CD14-positive monocyte (primary cell): ENCODE results near the gene VAMP5. TPM values are rescaled to one million over a fixed set of nuclear protein-coding genes. Genes with fewer than 3 reads are reported as not detected.

Experiments
- DNase-seq, 3 donors: peaks; one replicate each; pipeline ENCODE4 v3.0.0-alpha.2; 2011 to 2022
- H2AFZ ChIP-seq: 2 replicates; pipeline ENCODE4 v1.6.0; 2012; ENCODE audit warnings: mild to moderate bottlenecking, low read depth, low read length, inconsistent platforms; ENCODE audit not compliant: insufficient read depth, poor library complexity, severe bottlenecking
- H3K27ac ChIP-seq, 2 donors: 1 replicate in 1 of 2; 2 replicates in 1 of 2; pipeline ENCODE4 v1.5.1; 2012 to 2013; ENCODE audit warnings: low read length in 2 of 2, control low read depth in 1 of 2, inconsistent platforms in 1 of 2, low read depth in 1 of 2, mild to moderate bottlenecking in 1 of 2
- H3K27me3 ChIP-seq, 2 donors: one replicate each; pipeline versions ENCODE4 v1.6.0 to v1.6.1; 2011 to 2013; ENCODE audit warnings: low read length in 2 of 2; ENCODE audit not compliant: control insufficient read depth in 2 of 2, insufficient read depth in 2 of 2
- H3K36me3 ChIP-seq, 2 donors: replicated peaks in 1 of 2; 1 replicate in 1 of 2; 2 replicates in 1 of 2; pipeline versions ENCODE4 v1.5.1 to v1.6.1; 2012 to 2013; ENCODE audit warnings: low read length in 2 of 2, control low read depth in 1 of 2, inconsistent platforms in 1 of 2, mild to moderate bottlenecking in 1 of 2; ENCODE audit not compliant: insufficient read depth in 2 of 2, control insufficient read depth in 1 of 2
- H3K4me1 ChIP-seq, 2 donors: 1 replicate in 1 of 2; 2 replicates in 1 of 2; pipeline versions ENCODE4 v1.5.1 to v1.6.1; 2012 to 2013; ENCODE audit warnings: low read length in 2 of 2, control low read depth in 1 of 2, inconsistent platforms in 1 of 2, mild to moderate bottlenecking in 1 of 2, moderate library complexity in 1 of 2; ENCODE audit not compliant: insufficient read depth in 2 of 2, control insufficient read depth in 1 of 2
- H3K4me2 ChIP-seq: replicated peaks from 2 replicates; pipeline ENCODE3; 2012; ENCODE audit warnings: low read length, moderate library complexity, mild to moderate bottlenecking; ENCODE audit not compliant: poor library complexity, severe bottlenecking; ENCODE audit errors: extremely low read depth
- H3K4me3 ChIP-seq, 3 experiments: fragments of 200-600 bp in 1 of 3; sonication (generic) in 1 of 3; replicated peaks in 1 of 3; 1 replicate in 2 of 3; 2 replicates in 1 of 3; pipeline ENCODE4 v1.5.1; 2011 to 2013; ENCODE audit warnings: low read length in 3 of 3, mild to moderate bottlenecking in 3 of 3, control low read depth in 2 of 3, low read depth in 2 of 3, inconsistent platforms in 1 of 3, moderate library complexity in 1 of 3
- H3K79me2 ChIP-seq: 2 replicates; pipeline ENCODE4 v1.6.0; 2012; ENCODE audit warnings: mild to moderate bottlenecking, control low read depth, inconsistent platforms, low read length, moderate library complexity; ENCODE audit not compliant: insufficient read depth
- H3K9ac ChIP-seq: 2 replicates; pipeline ENCODE4 v1.6.0; 2017; ENCODE audit warnings: low read length, mild to moderate bottlenecking; ENCODE audit not compliant: insufficient read depth, poor library complexity, severe bottlenecking
- H3K9me3 ChIP-seq, 2 donors: replicated peaks in 1 of 2; 1 replicate in 1 of 2; 2 replicates in 1 of 2; pipeline versions ENCODE4 v1.5.1 to v1.6.1; 2012 to 2013; ENCODE audit warnings: low read length in 2 of 2, control low read depth in 1 of 2; ENCODE audit not compliant: control insufficient read depth in 1 of 2, insufficient read depth in 1 of 2
- H4K20me1 ChIP-seq: 2 replicates; pipeline ENCODE4 v1.6.0; 2012; ENCODE audit warnings: mild to moderate bottlenecking, low read length, control low read depth, moderate library complexity; ENCODE audit not compliant: insufficient read depth
- H3K27ac Mint-ChIP-seq, 7 donors: one replicate each; pipeline ENCODE4 v1.8.0; 2020; ENCODE audit warnings: mild to moderate bottlenecking in 7 of 7, mixed read lengths in 7 of 7, moderate library complexity in 6 of 7, inconsistent platforms in 2 of 7
- H3K27me3 Mint-ChIP-seq, 3 donors: one replicate each; pipeline ENCODE4 v1.8.0; 2021 to 2022; ENCODE audit warnings: low read depth in 3 of 3, mild to moderate bottlenecking in 3 of 3, mixed read lengths in 3 of 3, moderate library complexity in 3 of 3, inconsistent platforms in 1 of 3
- H3K36me3 Mint-ChIP-seq, 2 donors: one replicate each; pipeline ENCODE4 v1.8.0; 2020; ENCODE audit warnings: mixed read lengths in 2 of 2, inconsistent platforms in 1 of 2, mild to moderate bottlenecking in 1 of 2
- H3K4me1 Mint-ChIP-seq: one replicate; pipeline ENCODE4 v1.8.0; 2020; ENCODE audit warnings: mild to moderate bottlenecking, mixed read lengths
- H3K4me3 Mint-ChIP-seq, 2 donors: one replicate each; pipeline ENCODE4 v1.8.0; 2020; ENCODE audit warnings: mild to moderate bottlenecking in 2 of 2, mixed read lengths in 2 of 2, moderate library complexity in 1 of 2
- H3K9me3 Mint-ChIP-seq, 7 donors: one replicate each; pipeline ENCODE4 v1.8.0; 2020 to 2022; ENCODE audit warnings: mixed read lengths in 7 of 7, mild to moderate bottlenecking in 6 of 7, moderate library complexity in 6 of 7, inconsistent platforms in 2 of 7
- CTCF ChIP-seq: fragments of 200-600 bp; IDR thresholded peaks from one replicate; pipeline ENCODE4 v1.8.0; 2022; ENCODE audit warnings: antibody characterized with exemption, mild to moderate bottlenecking
- WGBS: methylation state at CpG from one replicate; pipeline ENCODE4 v1.1.5; 2013; ENCODE audit warnings: missing lambda C conversion rate; ENCODE audit not compliant: insufficient coverage; 5-methylcytosine and 5-hydroxymethylcytosine counted together
- intact Hi-C, 2 donors: fragments of 100-400 bp; cut with micrococcal nuclease; formaldehyde crosslinking; loops; one replicate each; pipeline versions ENCODE4 v1.15.0 to v1.15.1; 2023
- polyA plus RNA-seq, 3 donors: library from polyadenylated mRNA; depleted of rRNA in 1 of 3; unstranded in 2 of 3; stranded (reverse) in 1 of 3; fragments of 300-500 nt in 2 of 3; fragments of >200 nt in 1 of 3; fragmentation: Illumina TruSeq in 2 of 3; gene quantifications; 1 replicate in 2 of 3; 2 replicates in 1 of 3; pipeline ENCODE4 v1.2.3, GENCODE V29; 2012 to 2021

The VAMP5 gene
- polyA plus RNA-seq, 3 donors = 154 to 251 (median 171) TPM

DNA sequence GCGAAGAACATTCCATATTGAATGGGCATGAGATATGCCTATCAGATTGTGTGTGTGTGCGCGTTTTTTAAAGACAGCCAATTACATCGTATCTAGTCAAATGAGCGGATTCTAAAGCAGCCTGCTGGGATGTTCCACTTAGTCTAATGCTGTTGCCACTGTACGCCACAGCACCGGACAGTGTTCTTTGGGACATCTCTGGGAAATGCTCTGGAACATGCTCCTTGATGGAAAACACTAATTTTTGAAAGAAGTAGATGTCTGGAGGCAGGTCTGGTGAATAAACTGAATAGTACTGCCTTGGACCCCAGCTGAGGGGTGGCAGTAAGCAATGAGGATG lies 21.9 kb downstream of the VAMP5 start:
- Mint-ChIP-seq H3K9me3 (no peaks in the 10 kb centered on the region), H3K27ac (no peak overlapping the region), H3K27me3 (peaks cover 0 to 4% (median 1%) of the 10 kb centered on the region in 3 donors), H3K36me3 (peaks cover 26 to 40% of the 10 kb centered on the region in 2 donors), H3K4me3 (no peak overlapping the region), H3K4me1 (peaks cover 52% of the 10 kb centered on the region)
- Histone ChIP-seq H3K4me1 (peaks cover 31 to 46% of the 10 kb centered on the region in 2 donors), H3K36me3 (peaks cover 21 to 43% of the 10 kb centered on the region in 2 donors), H3K4me2 (no peak overlapping the region), H3K27me3 (no peaks in the 10 kb centered on the region), H4K20me1 (peaks cover 63% of the 10 kb centered on the region), H3K27ac (no peak overlapping the region), H3K4me3 (no peak overlapping the region), H2AFZ (no peak overlapping the region), H3K9ac (no peak overlapping the region), H3K9me3 (no peaks in the 10 kb centered on the region), H3K79me2 (peaks cover 25% of the 10 kb centered on the region)
- intact Hi-C loops = no loop called here
- TF ChIP-seq CTCF = no peak
- no peak for DNase-seq
- 96% methylated on average over 7 of the region's 7 CpGs for WGBS

- no peaks in the 10 kb centered on the region for H3K9me3 ChIP-seq
- H2AFZ ChIP-seq = no peak overlapping the region
- Mint-ChIP-seq H3K9me3 (no peaks in the 10 kb centered on the region), H3K36me3 (peaks cover 26 to 40% of the 10 kb centered on the region in 2 donors), H3K27me3 (peaks cover 0 to 4% (median 1%) of the 10 kb centered on the region in 3 donors), H3K27ac (peak overlapping the region in 3 of 7 donors; percentile 46 to 59 (median 54)), H3K4me1 (peaks cover 47% of the 10 kb centered on the region), H3K4me3 (no peak overlapping the region)
- no peak overlapping the region for H3K9ac ChIP-seq
- no peak for DNase-seq
- peaks cover 31 to 47% of the 10 kb centered on the region in 2 donors for H3K4me1 ChIP-seq
- peaks cover 21 to 43% of the 10 kb centered on the region in 2 donors for H3K36me3 ChIP-seq
- H3K4me2 ChIP-seq = no peak overlapping the region
- no peak for TF ChIP-seq CTCF
- peaks cover 32% of the 10 kb centered on the region for H3K79me2 ChIP-seq
- 98% methylated on average over 6 of the region's 9 CpGs for WGBS
- peaks cover 65% of the 10 kb centered on the region for H4K20me1 ChIP-seq
- no peak overlapping the region for H3K4me3 ChIP-seq
- intact Hi-C loops = no loop called here
- H3K27me3 ChIP-seq = no peaks in the 10 kb centered on the region
- H3K27ac ChIP-seq = no peak overlapping the region
Observed at GRCh38 chr2:85607268-85608215, 23.3 kb downstream of the VAMP5 start.
